Activated CD8-positive, alpha-beta memory T cell treated with anti-CD3 and anti-CD28 coated beads for 1 hour (primary cell): ENCODE data around the gene RNASET2.
"Not testable (repeated sequence)": the region's sequence is repeated elsewhere in the genome, so short reads cannot be mapped to it uniquely, and the experiment has no call there.

Source experiments
- DNase-seq, 2 donors: peaks; one replicate each; pipeline ENCODE4 v3.0.0-alpha.2; 2020; ENCODE audit warnings: low read depth in 1 of 2; ENCODE audit errors: extremely low read depth in 1 of 2

RNASET2 gene

GRCh38 chr6:166949528-166950442 is 6.6 kb downstream of the RNASET2 start:
- DNase-seq = no peak

GRCh38 chr6:166948724-166949123 is 7.6 kb downstream of the RNASET2 start:
- not testable (repeated sequence) for DNase-seq

GRCh38 chr6:166947251-166947650 is 9.1 kb downstream of the RNASET2 start:
- no peak for DNase-seq

- no peak for DNase-seq
These were observed 10.2 kb downstream of the RNASET2 start for GRCh38 chr6:166946125-166946524.

DNA sequence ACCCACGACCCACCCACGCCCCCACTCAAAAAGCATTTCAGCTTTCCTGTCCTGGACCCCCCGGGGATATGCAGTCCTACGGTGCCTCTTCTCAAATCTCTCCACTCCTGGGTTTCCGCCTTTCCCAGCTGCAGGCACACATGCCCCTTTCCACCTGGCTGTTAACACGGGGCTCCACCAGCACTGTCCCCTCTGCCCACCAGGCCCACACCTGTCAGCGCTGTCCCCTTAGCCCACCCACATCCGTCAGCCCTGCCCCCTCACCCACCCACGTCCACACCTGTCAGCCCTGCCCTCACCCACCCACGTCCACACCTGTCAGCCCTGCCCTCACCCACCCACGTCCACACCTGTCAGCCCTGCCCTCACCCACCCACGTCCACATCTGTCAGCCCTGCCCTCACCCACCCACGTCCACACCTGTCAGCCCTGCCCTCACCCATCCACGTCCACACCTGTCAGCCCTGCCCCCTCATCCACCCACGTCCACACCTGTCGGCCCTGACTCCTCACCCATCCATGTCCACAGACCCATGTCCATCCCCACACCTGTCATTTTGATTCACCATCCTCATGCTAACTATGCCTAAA is 11.6 kb downstream of the RNASET2 start:
- no peak for DNase-seq

GRCh38 chr6:166942393-166943168 is 13.8 kb downstream of the RNASET2 start:
- no peak for DNase-seq

GRCh38 chr6:166940643-166941068 is 15.7 kb downstream of the RNASET2 start:
- DNase-seq = no peak

DNA sequence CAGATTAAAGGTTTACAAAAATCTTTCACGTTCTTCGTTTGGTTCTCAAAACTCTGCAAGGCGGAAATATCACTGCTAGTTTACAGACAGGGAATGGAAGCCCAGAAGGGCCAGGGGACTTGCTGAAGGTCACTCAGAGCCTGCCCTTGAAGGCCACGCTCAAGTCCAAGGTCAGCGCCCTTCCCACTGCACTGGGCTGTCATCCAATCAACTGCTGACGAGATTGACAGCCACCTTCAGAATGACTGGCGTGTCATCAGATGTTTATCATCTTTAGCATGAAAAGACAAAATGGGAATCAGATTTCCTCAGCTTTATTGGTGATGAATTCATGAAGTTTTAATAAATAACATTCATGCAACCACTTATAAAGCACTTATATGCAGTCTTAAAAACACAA is 16.5 kb downstream of the RNASET2 start:
- DNase-seq = no peak

- no peak for DNase-seq
These were observed 17.0 kb downstream of the RNASET2 start for GRCh38 chr6:166939345-166939744.

DNA sequence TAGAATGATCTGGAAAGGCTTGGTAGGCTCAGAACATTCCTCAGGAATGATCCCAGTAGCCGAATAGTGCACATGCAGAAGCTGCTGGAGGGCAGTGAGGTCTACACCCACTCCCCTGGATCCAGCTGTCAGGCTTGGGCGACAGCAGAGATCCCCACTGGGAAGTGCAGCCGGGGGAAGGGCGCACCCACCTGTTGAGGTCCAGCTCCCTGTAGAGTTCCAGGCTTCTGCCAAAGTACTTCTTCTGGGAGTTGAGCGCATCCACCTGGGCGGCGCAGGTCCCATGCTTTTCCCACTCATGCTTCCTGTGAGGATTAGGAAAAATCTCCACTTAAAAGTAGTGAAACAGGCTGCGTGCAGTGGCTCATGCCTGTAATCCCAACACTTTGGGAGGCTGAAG is 17.6 kb downstream of the RNASET2 start:
- no peak for DNase-seq

- no peak for DNase-seq
These were observed 18.2 kb downstream of the RNASET2 start for GRCh38 chr6:166938150-166938549.

DNA sequence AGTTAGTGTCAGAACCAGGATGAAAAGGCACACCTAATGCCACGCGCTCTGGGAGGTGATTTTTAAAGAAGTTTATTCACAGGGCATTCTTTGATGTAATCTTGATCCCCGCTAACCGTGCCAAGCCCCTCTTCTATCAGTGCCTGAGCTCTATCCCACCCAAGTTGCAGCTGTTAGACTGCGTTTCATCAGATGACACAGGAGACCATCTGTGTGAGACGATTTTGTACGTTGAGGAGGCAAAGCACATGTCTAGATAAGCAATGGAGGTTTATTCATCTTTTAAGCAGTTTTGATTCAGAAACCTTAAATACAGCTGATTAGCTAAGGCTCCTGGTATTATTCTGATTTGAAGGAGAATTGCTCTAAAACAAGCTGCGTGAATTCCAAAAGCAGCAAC is 18.6 kb downstream of the RNASET2 start:
- DNase-seq = no peak

DNA sequence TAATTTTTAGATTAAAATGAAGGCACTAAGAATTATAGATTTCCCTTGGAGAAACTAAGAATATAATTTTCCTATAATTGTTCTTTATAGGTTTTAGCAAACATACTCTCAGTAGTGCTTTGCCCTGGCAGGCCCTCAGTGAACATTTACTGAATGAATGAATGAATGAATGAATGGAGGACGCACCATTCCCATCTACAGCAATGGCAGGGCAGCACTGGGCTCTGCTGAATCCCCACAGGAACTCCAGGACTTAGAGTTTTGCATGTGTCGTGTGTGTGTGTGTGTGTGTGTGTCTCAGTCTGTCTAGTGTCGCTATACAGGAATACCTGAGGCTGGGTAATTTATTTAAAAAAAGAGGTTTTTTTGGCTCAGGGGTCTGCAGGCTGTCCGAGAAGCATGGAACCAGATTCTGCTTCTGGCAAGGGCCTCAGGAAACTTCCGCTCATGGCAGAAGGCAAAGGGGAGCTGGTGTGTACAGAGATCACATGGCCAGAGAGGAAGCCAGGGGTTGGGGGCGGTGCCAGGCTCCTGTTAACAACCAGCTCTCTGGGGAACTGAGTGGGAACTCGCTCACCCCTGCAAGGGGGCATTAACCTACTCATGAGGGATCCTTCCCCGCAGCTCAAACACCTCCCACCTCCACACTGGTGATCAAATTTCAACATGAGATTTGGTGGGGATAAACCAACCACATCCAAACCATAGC is 20.1 kb downstream of the RNASET2 start:
- DNase-seq = no peak

- DNase-seq = no peak
These were observed 21.0 kb downstream of the RNASET2 start for GRCh38 chr6:166935353-166935752.

DNA sequence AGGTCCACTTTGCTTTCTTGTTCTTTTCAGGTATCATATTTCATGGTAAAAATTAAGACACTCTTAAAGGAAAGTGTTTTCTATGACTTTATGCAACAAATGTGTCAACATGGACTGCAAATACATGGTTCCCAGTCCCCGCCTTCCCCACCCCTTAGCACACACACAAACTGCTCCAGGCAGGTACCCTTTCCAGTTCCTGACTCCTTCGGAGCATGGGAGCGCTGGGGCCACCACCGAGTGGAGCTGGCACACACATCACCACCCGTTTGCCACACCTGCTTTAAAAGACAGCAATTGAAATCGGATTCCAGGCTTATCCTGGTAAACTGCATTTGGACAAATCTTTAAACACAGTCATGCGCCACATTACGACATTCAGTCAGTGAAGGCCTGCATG is 22.2 kb downstream of the RNASET2 start:
- DNase-seq = no peak

DNA sequence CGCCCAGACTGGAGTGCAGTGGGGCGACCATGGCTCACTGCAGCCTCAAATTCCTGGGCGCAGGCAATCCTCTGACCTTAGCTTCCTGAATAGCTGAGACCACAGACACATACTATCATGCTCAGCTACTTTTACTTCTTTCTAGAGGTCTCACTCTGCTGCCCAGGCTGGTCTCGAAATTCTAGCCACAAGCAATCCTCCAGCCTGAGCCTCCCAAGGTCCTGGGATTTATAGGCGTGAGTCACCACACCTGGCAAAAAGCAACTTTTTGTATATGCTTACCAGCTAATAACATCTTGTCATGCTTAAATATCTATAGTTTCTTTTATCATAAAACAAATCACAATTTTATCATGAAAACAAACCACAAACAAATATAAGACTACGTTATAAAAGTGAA is 23.0 kb downstream of the RNASET2 start:
- DNase-seq = no peak

GRCh38 chr6:166932616-166933015 is 23.7 kb downstream of the RNASET2 start:
- DNase-seq = no peak

DNA sequence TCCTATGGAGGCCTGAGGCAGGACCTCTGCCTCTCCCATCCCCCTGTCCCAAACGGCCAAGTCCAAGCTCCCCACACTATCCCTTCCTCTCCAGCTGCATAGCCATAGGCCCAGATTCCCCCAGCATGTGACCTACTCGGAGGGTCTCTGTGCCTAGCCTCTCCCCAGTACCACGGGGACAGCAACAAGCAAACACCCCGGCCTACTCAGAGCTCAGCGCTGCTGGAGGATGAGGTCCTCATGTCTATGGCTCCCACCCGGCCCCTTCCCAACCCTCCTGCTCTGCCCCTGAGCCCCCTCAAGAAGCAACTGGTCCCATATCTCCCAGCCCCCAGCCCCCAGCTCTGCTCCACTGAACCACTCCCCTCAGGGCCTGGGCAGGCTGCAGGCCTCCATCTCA is 24.2 kb downstream of the RNASET2 start:
- DNase-seq = no peak

DNA sequence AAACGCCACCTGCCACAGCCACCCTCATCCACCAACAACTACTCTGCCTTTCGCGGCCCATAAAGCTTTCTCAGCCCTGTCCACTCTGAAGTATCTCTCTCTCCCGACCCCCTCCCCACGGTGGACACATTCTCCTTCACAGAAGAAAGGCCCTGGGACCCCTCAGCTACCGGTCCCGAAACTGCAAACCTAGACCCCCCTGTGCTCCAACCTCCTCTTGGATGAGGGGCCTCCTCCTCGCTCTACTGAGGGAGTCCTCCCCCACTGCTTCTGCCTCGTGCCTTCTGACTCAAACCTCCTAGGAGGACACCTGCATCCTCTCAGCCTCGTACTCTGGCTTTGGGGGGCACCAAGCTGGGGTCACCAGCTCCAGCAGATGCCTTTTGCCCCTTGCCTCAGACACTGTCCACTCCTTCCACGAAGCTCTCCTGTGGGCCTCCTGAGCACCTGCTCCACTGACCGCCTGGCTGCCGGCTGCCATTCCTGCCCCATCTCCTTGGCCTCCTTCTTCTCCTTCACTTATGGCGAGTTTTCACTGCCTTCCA is 24.9 kb downstream of the RNASET2 start:
- no peak for DNase-seq

DNA sequence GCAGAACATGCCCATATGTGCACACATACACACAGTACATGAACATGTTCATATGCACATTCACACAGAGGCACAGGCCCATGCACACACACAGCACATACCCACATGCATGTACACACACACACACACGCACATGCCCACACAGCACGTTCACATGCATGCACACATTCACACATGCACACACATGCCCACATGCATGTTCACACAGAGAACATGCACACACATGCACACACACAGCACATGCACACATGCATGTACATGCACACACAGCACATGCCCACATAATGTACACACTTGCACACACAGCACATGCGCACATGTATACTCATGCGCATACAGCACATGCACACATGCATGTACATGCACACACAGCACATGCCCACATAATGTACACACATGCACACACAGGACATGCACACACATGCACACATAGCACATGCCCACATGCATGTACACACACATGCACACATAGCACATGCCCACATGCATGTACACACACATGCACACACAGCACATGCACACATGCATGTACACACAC is 25.9 kb downstream of the RNASET2 start:
- no peak for DNase-seq
